Measurements from ENCODE around the gene WDFY2.

The WDFY2 gene

GRCh38 chr13:51745243-51745642 lies 161.0 kb downstream of the WDFY2 start:
- no peak for DNase-seq

GRCh38 chr13:51746802-51747201 lies 162.5 kb downstream of the WDFY2 start:
- no peak for DNase-seq

- DNase-seq = no peak
Observed at GRCh38 chr13:51747438-51748434, 163.5 kb downstream of the WDFY2 start.

GRCh38 chr13:51756651-51757050 lies 172.4 kb downstream of the WDFY2 start:
- no peak for DNase-seq

- no peak for DNase-seq
Observed at GRCh38 chr13:51758691-51759090, 174.4 kb downstream of the WDFY2 start.

GRCh38 chr13:51759240-51759639 lies 175.0 kb downstream of the WDFY2 start:
- no peak for DNase-seq

GRCh38 chr13:51760592-51760991 lies 176.3 kb downstream of the WDFY2 start:
- no peak for DNase-seq

- no peak for DNase-seq
Observed at GRCh38 chr13:51761643-51762350, 177.5 kb downstream of the WDFY2 start.

- DNase-seq = no peak
Observed at GRCh38 chr13:51763486-51763885, 179.2 kb downstream of the WDFY2 start.

- DNase-seq = no peak
Observed at GRCh38 chr13:51764184-51765141, 180.2 kb downstream of the WDFY2 start.

GRCh38 chr13:51765142-51765515 lies 180.9 kb downstream of the WDFY2 start:
- DNase-seq = no peak

- no peak for DNase-seq
Observed at GRCh38 chr13:51767100-51767499, 182.8 kb downstream of the WDFY2 start.

GRCh38 chr13:51768378-51768921 lies 184.2 kb downstream of the WDFY2 start:
- DNase-seq = no peak

GRCh38 chr13:51768976-51769375 lies 184.7 kb downstream of the WDFY2 start:
- DNase-seq = no peak

GRCh38 chr13:51769455-51770127 lies 185.3 kb downstream of the WDFY2 start:
- DNase-seq = no peak

GRCh38 chr13:51770160-51770559 lies 185.9 kb downstream of the WDFY2 start:
- no peak for DNase-seq

GRCh38 chr13:51770681-51771417 lies 186.6 kb downstream of the WDFY2 start:
- no peak for DNase-seq

GRCh38 chr13:51771418-51772104 lies 187.3 kb downstream of the WDFY2 start:
- no peak for DNase-seq

- DNase-seq = no peak
Observed at GRCh38 chr13:51772105-51772455, 187.8 kb downstream of the WDFY2 start.

GRCh38 chr13:51772781-51773180 lies 188.5 kb downstream of the WDFY2 start:
- no peak for DNase-seq

GRCh38 chr13:51773515-51773914 lies 189.3 kb downstream of the WDFY2 start:
- DNase-seq = no peak
